Measurements from ENCODE around the gene LTA.

LTA gene

GRCh38 chr6:31621320-31621939 lies 49.3 kb downstream of the LTA start:
- ChIA-PET CTCF (no interaction called here), POLR2A (ENCODE audit: low non-redundant PET) (no interaction called here)
- no peak for DNase-seq (ENCODE audit: low spot score)
- no peak for TF ChIP-seq CTCF (conservative IDR thresholded peaks at IDR 0.05; ENCODE audit: low read depth)
- peak overlapping the region; percentile 99 for H3K27ac ChIP-seq

- H3K27ac ChIP-seq, result peak overlapping the region; percentile 56
- no peak for TF ChIP-seq CTCF (conservative IDR thresholded peaks at IDR 0.05; ENCODE audit: low read depth)
- peak; percentile 23 for DNase-seq (ENCODE audit: low spot score)
- ChIA-PET POLR2A (ENCODE audit: low non-redundant PET) (interaction anchor here (1.1 kb wide), 1 partner anchor 29 kb away, joined by 3 read pairs; no protein-coding TSS in a partner anchor), CTCF (no interaction called here)
These were observed 49.9 kb downstream of the LTA start for GRCh38 chr6:31621991-31622390.

- ChIA-PET CTCF (interaction anchor here (0.6 to 0.8 kb wide), 2 partner anchors 42 to 1309 kb away, joined by 3 to 4 read pairs; no protein-coding TSS in a partner anchor), POLR2A (ENCODE audit: low non-redundant PET) (interaction anchor here (1.1 to 1.4 kb wide), 2 partner anchors 29 to 30 kb away, joined by 3 to 4 read pairs; partner anchors contain the start of gene BAG6)
- TF ChIP-seq CTCF (conservative IDR thresholded peaks at IDR 0.05; ENCODE audit: low read depth), result no peak
- peak overlapping the region; percentile 56 for H3K27ac ChIP-seq
- peak; percentile 34 for DNase-seq (ENCODE audit: low spot score)
These were observed 50.6 kb downstream of the LTA start for GRCh38 chr6:31622684-31623091.
